Measurements from ENCODE around the gene ANKFN1.

Gene ANKFN1

DNA sequence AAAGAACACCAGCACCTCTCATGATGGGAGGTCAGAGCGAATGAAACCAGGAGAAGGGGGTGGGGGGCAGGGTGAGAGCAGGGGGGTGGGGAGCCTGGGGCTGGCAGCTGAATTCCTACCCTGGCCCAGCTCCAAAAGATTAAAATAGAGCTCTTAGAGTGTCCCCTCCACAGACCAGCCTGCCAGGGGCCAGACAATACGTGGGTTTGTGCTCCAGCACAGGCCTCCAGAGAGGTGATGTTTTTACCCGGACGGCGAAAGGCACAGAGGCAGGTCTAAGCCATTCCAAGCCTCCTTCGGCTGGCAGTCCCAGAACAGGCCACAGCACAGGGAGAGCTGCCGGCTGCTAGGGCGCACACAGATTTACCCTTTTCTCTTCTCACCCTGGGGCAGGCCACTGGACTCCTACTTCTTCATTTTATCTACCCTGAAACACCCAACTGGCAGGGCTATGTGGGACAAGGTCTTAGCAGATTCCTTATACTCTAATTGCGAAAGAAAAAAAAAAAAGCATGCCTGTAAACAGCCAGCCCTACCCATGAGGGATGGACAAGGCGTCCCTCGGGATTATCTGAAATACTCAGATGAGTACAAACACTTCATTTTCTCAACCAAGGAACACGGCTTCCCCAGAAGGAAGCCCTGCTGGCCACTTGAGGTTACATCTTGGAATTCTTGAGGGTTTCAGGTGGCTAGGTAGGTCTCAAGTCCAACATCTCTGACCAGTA lies 368.3 kb downstream of the ANKFN1 start:
- DNase-seq = no peak

DNA sequence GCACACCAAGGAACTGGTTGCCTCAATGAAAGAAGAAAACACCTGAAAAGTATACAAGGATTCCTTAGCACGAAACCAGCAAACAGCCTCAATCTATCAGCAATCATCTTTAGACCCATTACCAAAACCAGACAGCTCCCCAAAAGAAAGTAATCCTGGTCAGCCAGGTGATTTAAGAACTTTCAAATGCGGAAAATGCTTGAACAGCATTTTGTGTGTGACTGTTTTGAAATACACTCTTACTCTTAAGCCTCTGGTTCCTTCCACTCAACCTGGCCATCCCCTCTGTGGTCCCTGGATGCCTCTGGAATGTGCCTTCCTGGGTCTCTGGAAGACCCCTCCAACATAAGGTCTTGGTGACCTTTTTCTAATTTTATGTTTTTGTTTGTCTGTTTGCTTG lies 369.8 kb downstream of the ANKFN1 start:
- no peak for DNase-seq

DNA sequence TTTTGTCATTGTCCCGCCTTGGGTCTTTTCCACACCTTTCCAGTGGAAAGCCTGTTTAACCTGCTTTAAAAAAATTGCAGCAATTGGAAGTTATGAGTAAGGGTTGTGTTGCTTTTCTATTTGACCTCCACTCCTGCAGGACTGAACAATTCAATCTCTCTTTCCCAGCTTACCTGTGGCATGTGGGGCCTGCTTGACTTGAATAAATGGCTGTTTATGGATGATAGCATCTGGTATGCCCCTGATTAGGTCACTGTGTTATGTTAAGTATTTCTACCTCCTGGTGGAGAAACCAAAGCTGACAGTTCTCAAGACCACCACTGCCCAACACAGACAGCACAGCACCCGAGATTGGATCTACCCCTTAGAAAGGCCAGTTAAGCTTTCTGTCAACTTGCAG lies 375.4 kb downstream of the ANKFN1 start:
- DNase-seq = no peak

DNA sequence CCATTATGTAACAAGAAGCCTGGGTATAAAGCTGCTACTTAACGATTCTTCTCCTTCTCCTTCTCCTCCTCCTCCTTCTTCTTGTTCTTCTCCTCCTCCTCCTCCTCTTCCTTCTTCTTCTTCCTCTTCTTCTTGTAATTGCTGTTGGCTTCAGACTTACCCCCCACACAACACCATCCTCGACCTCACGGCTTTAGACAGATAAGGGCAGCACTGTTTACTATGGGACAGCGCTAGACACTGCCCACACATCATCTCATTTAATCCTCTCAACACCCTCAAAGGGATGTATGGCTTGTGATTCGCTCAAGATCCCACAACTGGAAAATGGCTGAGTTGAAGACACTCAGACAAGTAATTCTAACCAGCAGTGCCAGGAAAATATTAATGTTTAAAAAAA lies 379.7 kb downstream of the ANKFN1 start:
- DNase-seq = no peak

DNA sequence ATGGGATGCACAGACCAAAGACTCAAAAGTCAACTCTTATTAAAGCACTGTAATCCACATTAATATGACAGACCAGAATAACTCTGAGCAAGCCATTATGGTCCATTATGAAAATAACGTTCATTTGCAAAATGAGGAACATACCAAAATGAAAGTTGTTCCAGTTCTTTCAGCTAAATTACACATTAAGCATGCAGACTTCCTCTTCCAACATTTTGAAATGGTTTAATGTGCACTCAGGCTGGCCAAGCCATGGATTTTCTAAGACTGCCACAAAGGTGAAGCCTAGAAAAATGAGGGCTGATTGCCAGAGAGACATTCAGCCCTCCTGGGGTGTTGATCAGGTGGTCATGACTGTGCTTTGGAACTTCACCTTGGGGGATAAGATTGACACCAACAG lies 383.5 kb downstream of the ANKFN1 start:
- DNase-seq = no peak

DNA sequence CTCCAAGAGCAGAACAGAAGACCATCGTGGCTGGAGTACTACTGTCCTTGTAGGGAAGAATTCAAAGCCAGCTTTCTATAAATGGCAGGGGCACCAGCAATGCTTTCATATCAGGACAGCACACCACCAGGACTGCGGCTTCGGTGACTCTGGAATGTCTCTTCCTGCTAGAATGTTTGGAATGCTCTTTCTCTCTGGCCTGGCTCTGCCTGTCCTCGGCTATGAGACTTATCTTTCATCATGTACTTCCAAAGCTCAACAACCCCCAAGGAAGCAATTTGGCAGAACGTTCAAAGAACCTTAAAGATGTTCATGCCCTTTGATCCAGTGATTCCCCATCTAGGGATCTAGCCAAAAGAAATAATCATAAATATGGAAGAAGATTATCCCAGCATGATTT lies 387.6 kb downstream of the ANKFN1 start:
- DNase-seq = no peak

DNA sequence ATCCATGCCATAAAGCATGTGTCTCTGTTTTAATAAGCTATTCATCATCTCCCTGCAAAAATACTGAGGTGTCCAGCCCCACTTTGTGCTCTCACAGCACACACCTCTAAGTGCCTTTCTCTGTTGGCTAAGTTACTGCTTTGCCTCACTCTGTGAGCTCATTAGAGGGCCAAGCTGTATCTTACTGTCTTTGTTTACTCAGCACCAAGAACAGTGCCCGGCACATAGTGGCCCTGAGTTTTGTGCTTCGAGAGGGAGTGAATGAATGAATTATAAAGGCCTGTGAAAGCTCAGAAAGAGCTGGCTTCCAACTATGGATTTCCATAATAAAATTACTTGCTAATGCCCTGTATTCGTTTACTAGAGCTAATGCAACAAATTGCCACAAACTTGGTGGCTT lies 390.0 kb downstream of the ANKFN1 start:
- DNase-seq = no peak

DNA sequence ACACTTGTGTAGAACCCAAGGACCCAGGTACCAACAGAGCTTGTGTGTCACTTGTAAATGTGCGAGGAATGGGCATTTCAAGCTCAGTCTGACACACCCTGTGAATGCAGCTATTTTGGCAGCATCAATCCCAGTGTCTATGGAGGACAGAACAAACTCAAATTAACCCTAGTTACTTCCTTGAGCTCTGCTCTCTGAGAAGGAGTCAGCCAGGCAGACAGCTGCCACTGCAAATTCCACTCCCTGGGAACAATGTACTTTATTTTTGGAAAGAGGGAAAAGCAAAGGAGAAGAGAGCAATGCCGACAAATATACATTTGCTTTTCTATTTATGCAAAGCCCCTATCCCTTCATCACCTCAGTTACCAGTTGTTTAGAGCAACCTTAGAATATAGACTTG lies 391.8 kb downstream of the ANKFN1 start:
- no peak for DNase-seq

DNA sequence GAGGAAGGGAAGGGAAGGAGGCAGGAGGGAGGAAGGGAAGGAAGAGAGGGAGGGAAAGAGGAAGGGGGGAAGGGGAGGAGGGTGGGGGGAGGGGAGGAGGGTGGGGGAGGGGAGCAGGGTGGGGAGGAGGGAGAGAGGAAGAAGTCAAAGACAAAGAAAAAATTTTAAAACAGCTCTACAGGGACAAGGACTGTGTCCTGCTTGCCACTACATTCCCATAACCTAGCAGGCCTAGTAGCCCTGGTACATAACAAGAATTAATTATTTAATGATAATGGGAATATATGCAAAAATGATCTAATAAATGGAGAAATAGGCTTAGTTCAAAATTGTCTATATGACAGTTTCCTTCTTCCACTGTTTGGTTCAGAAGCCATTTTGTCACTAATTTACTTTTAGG lies 392.7 kb downstream of the ANKFN1 start:
- no peak for DNase-seq

DNA sequence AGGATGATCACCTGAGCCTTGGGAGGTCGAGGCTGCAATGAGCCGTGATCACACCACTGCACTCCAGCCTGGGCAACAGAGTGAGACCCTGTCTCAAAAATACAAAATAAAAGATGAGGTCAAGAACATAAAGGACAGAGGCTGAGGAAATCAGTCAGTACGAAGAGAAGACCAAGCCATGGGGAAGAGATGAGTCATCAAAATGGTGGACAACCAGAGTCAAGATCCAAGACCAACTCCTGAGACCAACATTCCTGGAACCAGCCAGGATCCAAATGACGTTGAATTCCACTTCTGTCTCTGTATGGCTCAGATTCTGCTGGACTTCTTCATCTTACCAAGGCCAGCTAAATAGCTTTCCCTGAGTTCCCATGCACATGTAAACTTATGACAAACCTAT lies 395.4 kb downstream of the ANKFN1 start:
- DNase-seq = no peak

DNA sequence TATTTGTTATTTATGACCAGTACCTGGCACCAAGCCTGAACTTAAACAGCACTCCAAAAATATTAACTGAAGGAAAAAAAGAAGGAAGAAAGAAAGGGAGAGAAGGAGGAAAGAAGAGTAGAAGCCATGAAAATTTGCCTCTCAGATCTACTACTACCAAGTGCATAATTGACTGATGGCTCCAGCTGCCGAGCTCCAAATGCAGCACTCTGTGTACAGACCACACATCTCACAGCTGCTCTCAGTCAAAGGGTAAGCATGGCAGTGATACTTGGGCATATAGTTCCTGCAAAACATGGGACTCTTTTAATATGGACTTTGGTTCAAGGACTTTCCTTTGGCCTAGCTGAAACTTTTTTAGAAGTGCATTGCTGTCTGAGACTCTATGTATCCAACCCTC lies 396.2 kb downstream of the ANKFN1 start:
- no peak for DNase-seq

DNA sequence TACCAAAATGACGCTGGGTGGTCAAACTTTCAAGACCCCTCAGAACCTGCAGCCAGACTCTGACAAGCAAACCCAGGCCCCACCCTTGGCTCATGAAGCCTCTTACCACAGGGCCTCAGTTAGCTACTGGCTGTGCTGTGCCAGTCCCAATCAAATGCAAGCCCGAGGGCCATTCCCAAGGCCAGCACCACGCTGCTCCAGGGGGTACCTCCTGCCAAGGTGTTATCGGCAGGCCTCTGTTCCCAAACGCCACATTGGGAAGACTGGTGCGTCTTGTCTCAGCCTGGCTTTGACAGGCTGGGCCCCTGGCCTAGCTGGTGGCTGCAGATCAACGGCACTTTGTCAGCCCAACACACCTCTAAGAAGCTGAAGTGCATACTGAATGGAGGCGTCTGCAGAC lies 404.4 kb downstream of the ANKFN1 start:
- no peak for DNase-seq

DNA sequence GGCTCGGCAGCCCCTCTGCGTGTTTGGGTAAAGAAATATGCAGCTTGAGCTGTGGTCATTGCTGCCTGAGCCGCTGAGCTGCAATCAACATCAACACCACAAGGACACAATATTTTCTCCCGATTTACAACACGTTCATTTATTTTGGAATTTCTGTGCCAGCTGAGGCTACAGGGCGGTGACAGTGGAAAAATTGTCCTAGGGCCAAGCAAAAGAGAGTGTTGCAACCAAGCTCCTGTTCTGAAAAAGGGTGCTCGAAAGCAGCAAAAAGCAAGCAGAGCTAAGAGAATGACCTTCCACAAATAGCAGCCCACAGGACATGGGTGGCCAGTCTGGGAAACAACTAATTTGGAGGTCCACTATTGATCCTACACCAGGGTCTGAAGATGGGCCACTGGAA lies 404.8 kb downstream of the ANKFN1 start:
- no peak for DNase-seq
